ENCODE measurements around the gene TBC1D17. TPM values are rescaled to one million over a fixed set of nuclear protein-coding genes. Genes with fewer than 3 reads are reported as not detected.

Gene TBC1D17
- total RNA-seq, 1 donor from 2014 or later: 29.1 TPM

- Histone ChIP-seq H3K79me2 (ENCODE audit: insufficient read depth, low read length) (peaks cover 50% of the 10 kb centered on the region), H3K9ac (ENCODE audit: low read length) (peak within 1 kb of the TSS; percentile 99), H2AFZ (ENCODE audit: low read depth, low read length) (peak within 1 kb of the TSS; percentile 80), H3K4me3 (ENCODE audit: insufficient read depth, low read depth, low read length) (peak within 1 kb of the TSS; percentile 75), H3K27me3 (ENCODE audit: insufficient read depth, low read length) (no peaks in the 10 kb centered on the region), H3K36me3 (ENCODE audit: insufficient read depth, low read length) (no peaks in the 10 kb centered on the region), H3K4me1 (ENCODE audit: insufficient read depth, low read length) (peaks cover 28% of the 10 kb centered on the region), H3K27ac (ENCODE audit: low read depth, low read length) (peak within 1 kb of the TSS; percentile 97), H3K9me3 (ENCODE audit: insufficient read depth, low read depth, low read length) (no peaks in the 10 kb centered on the region), H4K20me1 (ENCODE audit: insufficient read depth, low read length) (peaks cover 55% of the 10 kb centered on the region), H3K4me2 (ENCODE audit: low read length) (peak within 1 kb of the TSS; percentile 93)
- DNase-seq (ENCODE audit: low read depth): peak; percentile 75
- Mint-ChIP-seq H3K9me3 (ENCODE audit: unreplicated experiment) (peaks cover 13% of the 10 kb centered on the region), H3K36me3 (ENCODE audit: low read depth, unreplicated experiment) (peaks cover 19% of the 10 kb centered on the region), H3K27ac (ENCODE audit: unreplicated experiment) (peak within 1 kb of the TSS; percentile 92), H3K4me3 (ENCODE audit: unreplicated experiment) (peak within 1 kb of the TSS; percentile 93), H3K4me1 (ENCODE audit: low read depth, unreplicated experiment) (peaks cover 24% of the 10 kb centered on the region), H3K27me3 (ENCODE audit: low read depth, unreplicated experiment) (no peaks in the 10 kb centered on the region)
- FAIRE-seq: no peak
- TF ChIP-seq EZH2 (IDR thresholded peaks at IDR 0.05; ENCODE audit: insufficient read depth, low read length) (no peak), CTCF (IDR thresholded peaks at IDR 0.05; ENCODE audit: insufficient read depth, low read depth, low read length) (no peak)
Measured at GRCh38 chr19:49850487-49851342, 26.8 kb upstream of the TBC1D17 start, which contains the start of gene PTOV1. PTOV1 (plus strand) TSS chr19:49851159.

GRCh38 chr19:49851456-49852259 lies 25.8 kb upstream of the TBC1D17 start:
- H3K9me3 ChIP-seq (ENCODE audit: insufficient read depth, low read depth, low read length): no peaks in the 10 kb centered on the region
- H3K36me3 Mint-ChIP-seq (ENCODE audit: low read depth, unreplicated experiment): peaks cover 18% of the 10 kb centered on the region
- H3K27ac ChIP-seq (ENCODE audit: low read depth, low read length): peak overlapping the region; percentile 97
- peaks cover 10% of the 10 kb centered on the region for H3K9me3 Mint-ChIP-seq (ENCODE audit: unreplicated experiment)
- H3K4me3 ChIP-seq (ENCODE audit: insufficient read depth, low read depth, low read length): peak overlapping the region; percentile 75
- no peak overlapping the region for H2AFZ ChIP-seq (ENCODE audit: low read depth, low read length)
- no peaks in the 10 kb centered on the region for H3K36me3 ChIP-seq (ENCODE audit: insufficient read depth, low read length)
- peaks cover 28% of the 10 kb centered on the region for H3K4me1 ChIP-seq (ENCODE audit: insufficient read depth, low read length)
- DNase-seq (ENCODE audit: low read depth) (no peak), FAIRE-seq (no peak)
- peak overlapping the region; percentile 93 for H3K4me2 ChIP-seq (ENCODE audit: low read length)
- TF ChIP-seq CTCF (IDR thresholded peaks at IDR 0.05; ENCODE audit: insufficient read depth, low read depth, low read length) (no peak), EZH2 (IDR thresholded peaks at IDR 0.05; ENCODE audit: insufficient read depth, low read length) (no peak)
- peaks cover 53% of the 10 kb centered on the region for H3K79me2 ChIP-seq (ENCODE audit: insufficient read depth, low read length)
- peaks cover 63% of the 10 kb centered on the region for H4K20me1 ChIP-seq (ENCODE audit: insufficient read depth, low read length)
- no peak overlapping the region for H3K27ac Mint-ChIP-seq (ENCODE audit: unreplicated experiment)
- H3K4me1 Mint-ChIP-seq (ENCODE audit: low read depth, unreplicated experiment): peaks cover 24% of the 10 kb centered on the region
- H3K9ac ChIP-seq (ENCODE audit: low read length): peak overlapping the region; percentile 99
- no peaks in the 10 kb centered on the region for H3K27me3 Mint-ChIP-seq (ENCODE audit: low read depth, unreplicated experiment)
- H3K4me3 Mint-ChIP-seq (ENCODE audit: unreplicated experiment): peak overlapping the region; percentile 93
- no peaks in the 10 kb centered on the region for H3K27me3 ChIP-seq (ENCODE audit: insufficient read depth, low read length)
